SH-SY5Y (cell line): Measurements from ENCODE around the gene MAGEB2.

Experiments
- GATA2 ChIP-seq: IDR thresholded peaks from 2 replicates; pipeline ENCODE4 v1.6.1; 2011; ENCODE audit warnings: mild to moderate bottlenecking, low read depth, low read length
- GATA3 ChIP-seq: IDR thresholded peaks from 2 replicates; pipeline ENCODE4 v1.6.1; 2011; ENCODE audit warnings: low read depth, mild to moderate bottlenecking, low read length, moderate library complexity

DNA sequence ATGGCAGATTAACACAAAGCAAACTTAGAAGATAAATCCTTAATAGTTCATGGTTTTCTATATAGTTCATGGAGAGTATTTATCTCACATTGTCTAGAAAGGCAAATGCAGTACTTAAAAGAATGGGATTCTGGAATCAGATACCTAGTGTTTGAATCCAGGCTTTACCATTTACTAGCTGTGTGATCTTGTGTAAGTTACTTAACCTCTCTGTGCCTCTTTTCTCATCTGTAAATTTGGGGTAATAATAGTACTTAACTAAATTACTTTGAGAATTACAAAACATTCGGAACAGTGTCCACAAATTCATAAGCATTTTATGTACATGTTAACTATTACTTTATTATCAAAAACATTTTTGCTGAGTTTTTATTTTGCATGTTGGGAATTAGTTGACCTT, 47.4 kb downstream of the MAGEB2 start:
- TF ChIP-seq GATA2 (no peak), GATA3 (no peak)
